NCI-H82 treated with DMSO at 0.1 percent for 48 hours (cell line): ENCODE measurements around the gene ADD2.

Experiments used
- DNase-seq: peaks from one replicate; lab custom pipeline; 2025; ENCODE audit not compliant: unreplicated experiment; lab: John Stamatoyannopoulos, UW

Gene ADD2

DNA sequence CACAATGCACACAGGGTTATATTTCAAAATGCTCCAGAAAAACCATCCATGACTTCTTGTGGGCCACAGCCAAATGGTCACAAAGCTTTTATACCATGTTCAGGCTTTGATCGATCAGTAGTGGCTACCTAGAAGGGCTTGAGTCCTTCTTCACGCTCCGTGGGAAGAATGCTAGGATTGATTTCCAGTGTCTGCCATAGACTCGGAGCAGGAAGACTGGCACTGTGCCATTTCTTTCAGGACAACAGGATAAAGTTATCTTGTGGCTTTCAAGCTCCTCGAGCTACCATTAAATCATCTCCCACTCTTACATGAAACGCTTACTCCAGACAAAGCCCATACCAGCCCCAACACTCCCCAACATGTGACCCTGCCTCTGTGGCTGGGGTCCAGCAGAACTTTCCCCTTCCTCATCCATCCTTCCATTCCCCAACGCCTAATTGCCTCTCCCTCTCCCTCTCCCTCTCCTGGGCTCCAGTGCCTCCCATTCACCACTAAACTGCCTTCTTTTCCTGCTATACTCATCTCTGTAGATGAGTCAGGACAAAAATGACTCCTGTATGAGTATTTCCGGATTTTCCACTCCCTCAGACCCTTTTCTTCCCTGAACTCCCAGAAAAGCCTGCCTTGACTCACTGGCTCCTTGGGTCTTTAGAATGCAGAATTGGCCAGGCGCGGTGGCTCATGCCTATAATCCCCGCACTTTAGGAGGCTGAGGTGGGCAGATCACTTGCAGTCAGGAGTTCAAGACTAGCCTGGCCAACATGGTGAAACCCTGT, 40.9 kb downstream of the ADD2 start:
- no peak for DNase-seq

- no peak for DNase-seq
Observed at GRCh38 chr2:70725505-70725904, 42.5 kb downstream of the ADD2 start.

- DNase-seq: no peak
Observed at GRCh38 chr2:70724366-70724765, 43.6 kb downstream of the ADD2 start.

DNA sequence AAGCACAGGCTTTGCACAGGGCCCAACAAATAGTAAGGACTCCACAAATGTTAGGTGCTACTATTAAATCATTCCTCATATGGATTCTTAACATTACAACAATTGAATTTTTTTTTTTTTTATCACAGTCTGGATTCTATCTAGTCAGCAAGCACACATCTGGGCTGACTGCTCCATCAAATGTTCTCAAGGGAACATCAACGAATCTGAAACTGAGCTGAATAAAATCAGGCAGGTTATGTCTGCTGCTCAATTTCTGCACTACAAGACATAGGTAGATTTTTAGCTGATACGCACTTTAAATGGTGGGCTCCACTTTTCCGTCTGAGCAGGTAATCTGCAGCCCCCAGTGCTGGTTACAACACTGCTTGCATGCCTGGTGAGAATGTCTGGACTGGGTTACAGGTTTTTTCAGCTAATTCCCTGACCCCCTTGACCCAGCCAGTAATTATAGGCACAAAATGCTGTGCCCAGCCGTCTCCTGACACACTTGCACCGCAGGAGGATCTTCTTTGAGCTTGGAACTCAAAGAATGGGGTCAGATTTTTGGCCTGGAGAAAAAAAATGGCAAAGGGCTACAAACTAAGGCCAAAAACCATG, 44.6 kb downstream of the ADD2 start:
- DNase-seq: no peak

GRCh38 chr2:70720124-70720523, 47.9 kb downstream of the ADD2 start:
- DNase-seq: no peak

DNA sequence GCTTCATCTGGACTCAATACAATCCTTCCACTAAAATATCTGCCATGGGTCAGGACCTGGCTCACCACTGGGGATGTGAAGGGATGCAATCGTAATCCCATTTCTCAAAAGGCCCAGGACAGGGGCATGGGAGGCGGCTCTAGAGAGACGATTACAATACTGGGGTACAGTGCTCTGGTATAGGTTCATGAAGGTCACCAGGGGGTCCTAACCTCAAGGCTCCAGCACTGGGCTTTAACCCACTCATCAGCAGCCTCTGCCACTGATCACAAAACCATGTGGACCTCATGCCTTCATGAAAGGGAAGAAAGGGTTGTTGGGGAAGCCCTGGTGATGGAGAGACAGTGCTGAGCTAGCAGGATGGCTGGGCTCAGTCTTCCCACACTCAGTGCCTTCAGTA, 48.8 kb downstream of the ADD2 start:
- DNase-seq: no peak

DNA sequence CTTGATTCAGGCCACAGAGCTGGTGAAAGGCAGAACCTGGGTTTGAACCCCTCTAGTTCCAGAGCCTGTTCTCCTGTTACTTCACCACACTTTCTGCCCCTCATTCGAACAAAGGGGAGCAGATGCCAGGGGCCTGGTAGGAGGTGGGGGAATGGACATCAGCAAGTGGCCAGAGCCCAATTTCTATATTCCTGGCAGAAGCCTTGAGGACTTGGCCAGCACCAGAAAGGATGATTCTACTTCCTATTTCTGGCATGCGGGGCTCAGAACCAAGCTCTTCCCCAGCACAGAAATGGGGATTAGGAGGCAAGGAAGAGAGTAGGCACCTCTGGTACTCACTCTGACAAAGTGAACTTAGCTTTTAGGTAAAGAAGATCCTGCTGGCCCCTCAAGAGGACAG, 49.3 kb downstream of the ADD2 start:
- DNase-seq: no peak

- no peak for DNase-seq
Observed at GRCh38 chr2:70718241-70718640, 49.8 kb downstream of the ADD2 start.

DNA sequence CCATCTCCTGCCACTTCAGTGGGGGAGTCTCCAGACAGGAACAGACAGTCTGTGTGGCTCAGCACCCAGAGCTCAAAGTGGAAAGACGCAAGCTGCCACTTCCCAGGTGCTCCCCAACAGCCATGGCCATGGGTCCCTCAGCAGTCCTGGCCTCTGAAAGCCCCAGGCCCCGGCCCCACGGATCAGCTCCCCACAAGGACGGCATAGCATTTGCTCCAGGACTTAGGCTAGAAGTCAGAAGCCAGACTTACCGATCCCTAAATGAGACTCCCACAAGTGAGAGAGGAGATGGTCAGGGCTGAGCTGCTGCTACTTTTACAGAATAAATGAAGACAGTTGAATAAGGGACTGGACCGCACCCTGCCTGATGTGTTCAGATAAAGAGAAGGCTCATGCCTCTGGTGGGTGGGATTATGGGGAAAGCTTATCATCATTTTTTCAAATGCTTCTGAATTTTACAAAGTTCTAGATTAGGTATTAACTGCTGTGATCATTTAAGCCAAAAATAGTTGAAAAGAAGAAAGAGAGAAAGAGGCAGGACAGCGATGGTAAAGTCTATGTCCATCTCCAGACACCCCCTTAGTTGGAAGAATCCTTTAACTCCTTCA, 50.5 kb downstream of the ADD2 start:
- DNase-seq: no peak

DNA sequence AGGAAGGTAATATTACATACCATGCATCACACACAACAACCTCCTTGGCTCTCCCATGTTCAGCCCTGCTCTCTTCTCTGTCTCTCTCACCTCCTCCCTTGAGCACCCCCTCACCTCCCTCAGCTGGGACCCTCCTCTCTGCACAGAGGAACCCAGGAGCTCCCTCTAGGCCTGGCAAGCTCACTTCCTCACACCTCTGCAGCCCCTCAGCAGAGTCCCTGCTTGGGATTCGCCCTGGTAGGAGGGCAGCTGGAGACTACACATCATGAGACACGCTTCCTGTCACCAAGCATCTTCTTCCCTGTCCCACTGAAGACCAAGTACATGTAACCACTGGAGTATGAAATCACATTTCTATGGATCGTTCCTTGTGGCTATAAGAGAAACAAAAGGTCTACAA, 51.0 kb downstream of the ADD2 start:
- no peak for DNase-seq

DNA sequence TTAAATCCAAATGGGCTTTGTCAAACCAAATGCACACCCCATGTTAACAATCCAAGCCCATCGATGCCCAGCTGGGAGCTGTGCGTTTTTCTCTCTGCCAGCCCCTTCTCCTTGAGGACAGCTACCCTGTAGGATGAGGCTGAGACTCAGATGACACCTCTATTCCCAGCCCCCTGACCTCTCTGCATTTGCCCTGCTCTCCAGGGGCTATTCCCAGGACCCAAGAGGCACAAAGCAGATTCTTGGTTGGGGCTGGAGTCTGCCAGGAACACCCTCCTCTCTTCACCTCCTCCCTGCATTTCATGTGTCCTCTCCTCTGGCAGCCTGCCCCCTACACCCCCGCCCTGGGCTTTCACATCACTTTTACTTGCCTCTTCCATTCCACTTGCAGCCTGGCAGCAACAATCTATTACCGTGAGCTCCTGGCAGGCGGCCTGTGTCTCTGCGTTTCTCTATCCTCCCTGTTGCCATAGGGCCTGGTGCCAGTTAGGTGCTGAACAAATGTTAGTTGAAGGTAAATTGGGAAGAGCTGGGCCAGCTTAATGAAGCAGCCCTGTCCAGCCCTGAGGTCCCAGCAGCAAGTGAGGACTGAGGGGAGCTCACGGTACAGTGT, 51.8 kb downstream of the ADD2 start:
- DNase-seq: no peak

DNA sequence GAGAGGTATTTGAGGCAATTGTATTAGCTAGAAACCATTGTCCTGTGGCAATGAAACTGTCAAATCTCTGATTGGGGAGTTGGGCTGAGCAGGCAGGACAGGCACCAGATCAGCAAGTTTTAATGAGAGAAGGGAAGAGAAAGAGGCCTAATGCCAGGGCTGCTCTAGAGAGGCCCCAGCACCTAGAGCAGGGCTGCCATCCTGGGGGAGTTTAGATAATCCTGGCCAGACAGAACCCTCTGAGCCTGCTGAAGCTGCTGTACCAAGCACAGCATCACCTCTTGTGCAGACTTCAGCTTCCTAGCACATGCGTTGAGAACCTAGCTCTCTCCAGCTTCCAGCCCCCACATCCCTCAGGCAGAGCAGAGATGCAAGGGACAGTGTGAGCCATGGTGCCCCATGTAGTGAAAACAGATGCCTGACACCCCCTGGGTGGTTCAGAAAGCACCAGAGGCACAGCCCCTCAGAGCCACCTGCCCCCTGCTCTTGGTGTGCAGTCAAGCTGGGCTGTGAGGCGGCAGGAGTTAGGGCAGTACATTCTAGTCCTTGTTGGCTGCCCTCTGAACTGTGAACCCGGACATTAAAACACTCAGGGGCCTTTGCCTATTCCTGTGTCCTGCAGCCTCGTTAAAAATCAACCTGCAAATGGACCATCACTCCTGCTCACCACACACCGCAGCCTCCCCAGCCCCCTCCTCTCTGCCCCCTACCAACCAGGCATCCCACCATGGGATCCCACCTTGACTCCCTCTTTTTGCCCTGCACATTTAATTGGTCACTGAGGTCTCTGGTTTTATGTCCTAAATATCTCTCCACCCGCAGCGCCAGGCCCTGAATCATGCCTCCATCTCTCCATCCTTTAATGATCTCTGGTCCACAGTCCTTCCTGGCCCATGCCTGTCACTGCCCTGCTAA, 52.7 kb downstream of the ADD2 start:
- DNase-seq: no peak

- no peak for DNase-seq
Observed at GRCh38 chr2:70714141-70714905, 53.7 kb downstream of the ADD2 start.

DNA sequence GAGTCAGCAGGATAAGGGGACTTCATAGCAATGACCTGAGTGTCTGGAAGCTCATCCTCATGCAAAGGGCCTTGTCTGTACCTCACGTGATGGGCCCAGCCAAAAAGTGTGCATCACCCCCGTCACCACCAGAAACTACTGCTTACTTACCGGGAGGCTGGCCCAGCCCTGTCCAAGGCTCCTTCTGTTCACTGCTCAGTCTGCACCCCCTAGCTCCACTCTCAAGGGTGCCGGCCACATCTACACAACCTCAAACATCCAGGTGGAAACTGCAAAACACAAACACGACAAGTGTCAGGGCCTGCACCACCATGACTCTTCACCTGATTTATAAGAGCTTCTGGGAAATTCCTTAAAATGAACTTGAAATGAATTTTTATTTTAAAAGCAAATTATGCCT, 55.1 kb downstream of the ADD2 start:
- no peak for DNase-seq

DNA sequence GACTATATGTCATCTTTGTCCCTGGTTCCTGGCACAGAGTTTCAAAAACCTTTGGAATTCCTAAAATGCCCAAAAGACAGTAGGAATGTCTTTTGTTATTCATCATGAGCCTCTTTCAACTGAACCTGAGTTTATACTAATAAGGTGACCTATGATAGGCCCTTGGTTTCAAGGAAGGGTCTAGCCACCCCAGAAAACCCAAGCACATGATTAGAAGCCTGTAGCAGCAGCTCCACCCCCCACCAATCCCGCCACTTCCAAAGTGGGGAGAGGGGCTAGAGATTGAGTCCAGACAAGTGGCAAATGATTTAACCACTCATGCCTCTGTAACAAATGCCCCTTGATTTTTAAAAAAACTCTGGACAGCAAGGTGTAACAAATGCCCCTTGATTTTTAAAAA, 56.8 kb downstream of the ADD2 start:
- DNase-seq: no peak

DNA sequence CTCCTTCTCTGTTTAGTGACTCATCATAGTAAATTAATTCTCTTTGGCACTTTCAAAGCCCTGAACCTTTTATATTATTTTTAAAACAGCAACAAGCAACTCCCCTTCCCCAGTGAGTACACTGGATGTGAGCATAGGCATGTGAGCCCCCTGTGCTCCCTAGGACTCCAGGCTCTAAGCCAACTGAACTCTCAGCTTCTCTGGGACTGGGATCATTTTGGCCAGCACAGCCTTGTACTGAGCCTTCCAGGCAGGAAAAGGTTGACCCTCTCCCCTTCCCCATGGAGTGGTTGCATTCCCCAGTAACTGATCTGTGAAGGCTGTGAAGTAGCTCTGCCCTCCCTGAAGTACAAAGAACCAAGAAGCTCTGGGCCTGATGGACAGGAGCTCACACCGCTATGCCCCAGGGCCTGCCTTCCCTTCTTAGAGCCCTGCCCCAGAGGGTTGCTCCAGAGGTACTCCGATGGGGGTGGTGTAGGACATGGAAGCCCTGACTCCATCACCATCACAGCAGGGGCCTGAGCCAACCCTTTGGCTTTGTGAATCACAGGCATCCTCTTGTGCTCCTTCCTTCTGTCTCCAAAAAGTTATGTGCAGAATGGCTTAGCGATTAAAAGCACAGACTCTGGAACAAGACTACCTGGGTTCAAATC, 57.8 kb downstream of the ADD2 start:
- no peak for DNase-seq

- no peak for DNase-seq
Observed at GRCh38 chr2:70709275-70710037, 58.5 kb downstream of the ADD2 start.

DNA sequence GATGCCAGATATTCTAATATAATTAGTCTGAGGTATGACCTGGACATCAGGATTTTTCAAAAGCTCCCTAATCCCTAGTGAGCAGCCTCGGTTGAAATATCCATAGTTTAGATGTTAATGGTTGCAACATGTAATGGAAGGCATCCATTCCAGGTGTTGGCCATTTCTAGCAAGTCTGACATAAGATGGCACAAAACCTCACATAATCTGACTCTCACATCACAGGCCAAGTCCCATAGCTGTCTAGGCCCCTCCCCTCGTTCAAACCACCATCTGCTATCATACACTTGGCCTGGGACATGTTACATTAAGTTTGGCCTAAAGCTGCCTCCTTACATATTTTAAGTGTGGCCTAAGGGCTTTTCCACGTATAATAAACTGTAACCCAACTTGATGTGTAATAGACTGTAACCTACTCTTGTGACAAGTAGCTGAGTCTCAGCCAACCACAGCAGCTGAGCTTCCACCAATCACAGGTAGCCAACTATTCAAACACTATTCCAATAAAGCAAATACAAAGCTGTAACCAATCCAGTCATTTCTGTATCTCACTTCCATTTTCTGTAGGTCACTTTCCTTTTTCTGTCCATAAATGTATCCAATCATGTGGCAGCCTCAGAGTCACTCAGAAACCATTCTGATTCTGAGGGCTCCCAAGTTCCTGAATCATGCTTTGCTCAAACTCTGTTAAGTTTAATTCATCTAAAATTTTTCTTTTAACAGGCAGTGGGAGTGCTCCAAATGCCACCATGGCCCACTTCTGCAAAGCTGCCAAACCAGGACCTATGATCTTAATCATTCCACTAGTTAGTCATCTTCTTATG, 59.4 kb downstream of the ADD2 start:
- DNase-seq: no peak
